ENCODE results near the gene ANKRD11.

ANKRD11 gene

GRCh38 chr16:89275837-89276720 lies 214.3 kb downstream of the ANKRD11 start:
- no peak overlapping the region for H3K9ac ChIP-seq (ENCODE audit: low read length in 2 of 2)
- no peak overlapping the region for H3K27ac ChIP-seq (ENCODE audit: low read length)
- no peaks in the 10 kb centered on the region for H3K27me3 ChIP-seq (ENCODE audit: control insufficient read depth in 1 of 2, insufficient read depth in 2 of 2, low read length in 2 of 2)
- H3K36me3 ChIP-seq (ENCODE audit: control insufficient read depth in 2 of 2, insufficient read depth in 2 of 2, low read length in 2 of 2) = peaks cover 17 to 33% of the 10 kb centered on the region in 2 donors
- no peaks in the 10 kb centered on the region for H3K9me3 ChIP-seq (ENCODE audit: control insufficient read depth in 2 of 2, low read length in 2 of 2)
- no peak overlapping the region for H3K4me3 ChIP-seq (ENCODE audit: low read length in 2 of 2)
- H3K4me1 ChIP-seq (ENCODE audit: control insufficient read depth, insufficient read depth, low read length) = no peaks in the 10 kb centered on the region

- Histone ChIP-seq H3K9ac (ENCODE audit: low read length in 2 of 2) (no peak overlapping the region), H3K4me3 (ENCODE audit: low read length in 2 of 2) (no peak overlapping the region), H3K27ac (ENCODE audit: low read length) (no peak overlapping the region), H3K4me1 (ENCODE audit: control insufficient read depth, insufficient read depth, low read length) (no peaks in the 10 kb centered on the region), H3K36me3 (ENCODE audit: control insufficient read depth in 2 of 2, insufficient read depth in 2 of 2, low read length in 2 of 2) (peaks cover 17 to 33% of the 10 kb centered on the region in 2 donors), H3K27me3 (ENCODE audit: control insufficient read depth in 1 of 2, insufficient read depth in 2 of 2, low read length in 2 of 2) (no peaks in the 10 kb centered on the region), H3K9me3 (ENCODE audit: control insufficient read depth in 2 of 2, low read length in 2 of 2) (no peaks in the 10 kb centered on the region)
Measured at GRCh38 chr16:89275284-89275584, 215.1 kb downstream of the ANKRD11 start.

- no peaks in the 10 kb centered on the region for H3K9me3 ChIP-seq (ENCODE audit: control insufficient read depth in 2 of 2, low read length in 2 of 2)
- peaks cover 21 to 37% of the 10 kb centered on the region in 2 donors for H3K36me3 ChIP-seq (ENCODE audit: control insufficient read depth in 2 of 2, insufficient read depth in 2 of 2, low read length in 2 of 2)
Measured at GRCh38 chr16:89274561-89275283, 215.6 kb downstream of the ANKRD11 start.

GRCh38 chr16:89273741-89274472 lies 216.5 kb downstream of the ANKRD11 start:
- H3K36me3 ChIP-seq (ENCODE audit: control insufficient read depth in 2 of 2, insufficient read depth in 2 of 2, low read length in 2 of 2) = peaks cover 28 to 40% of the 10 kb centered on the region in 2 donors
- H3K4me1 ChIP-seq (ENCODE audit: control insufficient read depth, insufficient read depth, low read length) = no peaks in the 10 kb centered on the region
- H3K27me3 ChIP-seq (ENCODE audit: control insufficient read depth in 1 of 2, insufficient read depth in 2 of 2, low read length in 2 of 2) = no peaks in the 10 kb centered on the region
- no peak overlapping the region for H3K4me3 ChIP-seq (ENCODE audit: low read length in 2 of 2)
- no peak overlapping the region for H3K27ac ChIP-seq (ENCODE audit: low read length)
- H3K9ac ChIP-seq (ENCODE audit: low read length in 2 of 2) = no peak overlapping the region
- H3K9me3 ChIP-seq (ENCODE audit: control insufficient read depth in 2 of 2, low read length in 2 of 2) = no peaks in the 10 kb centered on the region

More at GRCh38 chr16:89274561-89275283, 215.6 kb downstream of the ANKRD11 start:
- H3K4me1 ChIP-seq (ENCODE audit: control insufficient read depth, insufficient read depth, low read length) = no peaks in the 10 kb centered on the region
- no peak overlapping the region for H3K4me3 ChIP-seq (ENCODE audit: low read length in 2 of 2)
- H3K27ac ChIP-seq (ENCODE audit: low read length) = no peak overlapping the region
- no peak overlapping the region for H3K9ac ChIP-seq (ENCODE audit: low read length in 2 of 2)
- no peaks in the 10 kb centered on the region for H3K27me3 ChIP-seq (ENCODE audit: control insufficient read depth in 1 of 2, insufficient read depth in 2 of 2, low read length in 2 of 2)

GRCh38 chr16:89272631-89273030 lies 217.7 kb downstream of the ANKRD11 start:
- no peak overlapping the region for H3K4me3 ChIP-seq (ENCODE audit: low read length in 2 of 2)
- peaks cover 32 to 38% of the 10 kb centered on the region in 2 donors for H3K36me3 ChIP-seq (ENCODE audit: control insufficient read depth in 2 of 2, insufficient read depth in 2 of 2, low read length in 2 of 2)
- H3K4me1 ChIP-seq (ENCODE audit: control insufficient read depth, insufficient read depth, low read length) = no peaks in the 10 kb centered on the region
- no peaks in the 10 kb centered on the region for H3K27me3 ChIP-seq (ENCODE audit: control insufficient read depth in 1 of 2, insufficient read depth in 2 of 2, low read length in 2 of 2)
- H3K9ac ChIP-seq (ENCODE audit: low read length in 2 of 2) = no peak overlapping the region
- no peaks in the 10 kb centered on the region for H3K9me3 ChIP-seq (ENCODE audit: control insufficient read depth in 2 of 2, low read length in 2 of 2)
- H3K27ac ChIP-seq (ENCODE audit: low read length) = no peak overlapping the region

GRCh38 chr16:89270666-89271345 lies 219.6 kb downstream of the ANKRD11 start:
- H3K9me3 ChIP-seq (ENCODE audit: control insufficient read depth in 2 of 2, low read length in 2 of 2) = no peaks in the 10 kb centered on the region
- no peaks in the 10 kb centered on the region for H3K4me1 ChIP-seq (ENCODE audit: control insufficient read depth, insufficient read depth, low read length)
- H3K36me3 ChIP-seq (ENCODE audit: control insufficient read depth in 2 of 2, insufficient read depth in 2 of 2, low read length in 2 of 2) = peaks cover 29 to 41% of the 10 kb centered on the region in 2 donors
- H3K27me3 ChIP-seq (ENCODE audit: control insufficient read depth in 1 of 2, insufficient read depth in 2 of 2, low read length in 2 of 2) = no peaks in the 10 kb centered on the region
- H3K27ac ChIP-seq (ENCODE audit: low read length) = no peak overlapping the region
- no peak overlapping the region for H3K4me3 ChIP-seq (ENCODE audit: low read length in 2 of 2)
- no peak overlapping the region for H3K9ac ChIP-seq (ENCODE audit: low read length in 2 of 2)

GRCh38 chr16:89269805-89270665 lies 220.3 kb downstream of the ANKRD11 start:
- H3K4me3 ChIP-seq (ENCODE audit: low read length in 2 of 2) = no peak overlapping the region
- no peaks in the 10 kb centered on the region for H3K9me3 ChIP-seq (ENCODE audit: control insufficient read depth in 2 of 2, low read length in 2 of 2)
- no peak overlapping the region for H3K27ac ChIP-seq (ENCODE audit: low read length)
- no peaks in the 10 kb centered on the region for H3K27me3 ChIP-seq (ENCODE audit: control insufficient read depth in 1 of 2, insufficient read depth in 2 of 2, low read length in 2 of 2)
- H3K36me3 ChIP-seq (ENCODE audit: control insufficient read depth in 2 of 2, insufficient read depth in 2 of 2, low read length in 2 of 2) = peaks cover 29 to 38% of the 10 kb centered on the region in 2 donors
- H3K9ac ChIP-seq (ENCODE audit: low read length in 2 of 2) = no peak overlapping the region
- no peaks in the 10 kb centered on the region for H3K4me1 ChIP-seq (ENCODE audit: control insufficient read depth, insufficient read depth, low read length)

- H3K36me3 ChIP-seq (ENCODE audit: control insufficient read depth in 2 of 2, insufficient read depth in 2 of 2, low read length in 2 of 2) = peaks cover 24 to 30% of the 10 kb centered on the region in 2 donors
- H3K9me3 ChIP-seq (ENCODE audit: control insufficient read depth in 2 of 2, low read length in 2 of 2) = no peaks in the 10 kb centered on the region
- no peak overlapping the region for H3K27ac ChIP-seq (ENCODE audit: low read length)
- H3K27me3 ChIP-seq (ENCODE audit: control insufficient read depth in 1 of 2, insufficient read depth in 2 of 2, low read length in 2 of 2) = no peaks in the 10 kb centered on the region
- H3K4me3 ChIP-seq (ENCODE audit: low read length in 2 of 2) = no peak overlapping the region
- no peak overlapping the region for H3K9ac ChIP-seq (ENCODE audit: low read length in 2 of 2)
- no peaks in the 10 kb centered on the region for H3K4me1 ChIP-seq (ENCODE audit: control insufficient read depth, insufficient read depth, low read length)
Measured at GRCh38 chr16:89268987-89269735, 221.2 kb downstream of the ANKRD11 start.

GRCh38 chr16:89268585-89268984 lies 221.8 kb downstream of the ANKRD11 start:
- peaks cover 20 to 26% of the 10 kb centered on the region in 2 donors for H3K36me3 ChIP-seq (ENCODE audit: control insufficient read depth in 2 of 2, insufficient read depth in 2 of 2, low read length in 2 of 2)
- H3K9me3 ChIP-seq (ENCODE audit: control insufficient read depth in 2 of 2, low read length in 2 of 2) = no peaks in the 10 kb centered on the region
- H3K9ac ChIP-seq (ENCODE audit: low read length in 2 of 2) = no peak overlapping the region
- no peak overlapping the region for H3K4me3 ChIP-seq (ENCODE audit: low read length in 2 of 2)
- no peaks in the 10 kb centered on the region for H3K4me1 ChIP-seq (ENCODE audit: control insufficient read depth, insufficient read depth, low read length)
- no peaks in the 10 kb centered on the region for H3K27me3 ChIP-seq (ENCODE audit: control insufficient read depth in 1 of 2, insufficient read depth in 2 of 2, low read length in 2 of 2)
- no peak overlapping the region for H3K27ac ChIP-seq (ENCODE audit: low read length)
